ENCODE data around the gene NCS1. TPM values are rescaled to one million over a fixed set of nuclear protein-coding genes. Genes with fewer than 3 reads are reported as not detected.

Gene NCS1
- total RNA-seq, 4 donors from 2014 or later = 105 to 231 (median 127) TPM

DNA sequence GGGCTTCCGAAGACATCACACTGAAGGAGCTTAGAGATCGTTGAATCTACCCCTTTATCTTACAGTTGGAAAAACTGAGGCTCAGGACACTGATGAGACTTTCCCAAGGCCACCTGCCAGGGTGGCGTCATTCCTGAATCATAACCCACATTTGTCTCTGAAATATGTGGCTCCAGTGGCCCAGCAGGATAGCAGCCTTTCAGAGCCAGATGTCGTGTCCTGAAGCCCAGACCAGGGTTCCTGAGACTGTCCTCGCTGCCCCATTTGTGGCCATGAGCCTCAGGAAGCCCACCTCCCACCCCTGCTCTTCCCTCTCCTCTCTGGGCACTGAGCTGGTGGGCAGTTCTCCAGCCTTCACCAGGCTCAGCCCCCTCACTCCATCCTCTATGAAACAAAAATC is 95.7 kb downstream of the NCS1 start:
- peaks cover 8% of the 10 kb centered on the region for H3K27me3 ChIP-seq
- no peaks in the 10 kb centered on the region for H3K36me3 ChIP-seq
- TF ChIP-seq POLR2A (IDR thresholded peaks at IDR 0.05) = no peak
- TF ChIP-seq, protein P1, sequence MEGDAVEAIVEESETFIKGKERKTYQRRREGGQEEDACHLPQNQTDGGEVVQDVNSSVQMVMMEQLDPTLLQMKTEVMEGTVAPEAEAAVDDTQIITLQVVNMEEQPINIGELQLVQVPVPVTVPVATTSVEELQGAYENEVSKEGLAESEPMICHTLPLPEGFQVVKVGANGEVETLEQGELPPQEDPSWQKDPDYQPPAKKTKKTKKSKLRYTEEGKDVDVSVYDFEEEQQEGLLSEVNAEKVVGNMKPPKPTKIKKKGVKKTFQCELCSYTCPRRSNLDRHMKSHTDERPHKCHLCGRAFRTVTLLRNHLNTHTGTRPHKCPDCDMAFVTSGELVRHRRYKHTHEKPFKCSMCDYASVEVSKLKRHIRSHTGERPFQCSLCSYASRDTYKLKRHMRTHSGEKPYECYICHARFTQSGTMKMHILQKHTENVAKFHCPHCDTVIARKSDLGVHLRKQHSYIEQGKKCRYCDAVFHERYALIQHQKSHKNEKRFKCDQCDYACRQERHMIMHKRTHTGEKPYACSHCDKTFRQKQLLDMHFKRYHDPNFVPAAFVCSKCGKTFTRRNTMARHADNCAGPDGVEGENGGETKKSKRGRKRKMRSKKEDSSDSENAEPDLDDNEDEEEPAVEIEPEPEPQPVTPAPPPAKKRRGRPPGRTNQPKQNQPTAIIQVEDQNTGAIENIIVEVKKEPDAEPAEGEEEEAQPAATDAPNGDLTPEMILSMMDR (IDR thresholded peaks at IDR 0.05) = no peak
- no peak for TF ChIP-seq POLR2AphosphoS5 (IDR thresholded peaks at IDR 0.05)
- TF ChIP-seq EP300 (IDR thresholded peaks at IDR 0.05) = no peak
- WGBS, 2 donors (ENCODE audit: low coverage in 1 of 2) = 79% methylated on average over 2 of the region's 5 CpGs; no CpG with 5 or more reads in 1 of the 2 donors
- no peaks in the 10 kb centered on the region for H3K9me3 ChIP-seq
- H3K27ac ChIP-seq = peak overlapping the region; percentile 81 to 89 (median 86)
- H3K4me3 ChIP-seq = no peak overlapping the region
- peaks cover 0 to 85% (median 26%) of the 10 kb centered on the region in 3 donors for H3K4me1 ChIP-seq
- no peak for ATAC-seq

DNA sequence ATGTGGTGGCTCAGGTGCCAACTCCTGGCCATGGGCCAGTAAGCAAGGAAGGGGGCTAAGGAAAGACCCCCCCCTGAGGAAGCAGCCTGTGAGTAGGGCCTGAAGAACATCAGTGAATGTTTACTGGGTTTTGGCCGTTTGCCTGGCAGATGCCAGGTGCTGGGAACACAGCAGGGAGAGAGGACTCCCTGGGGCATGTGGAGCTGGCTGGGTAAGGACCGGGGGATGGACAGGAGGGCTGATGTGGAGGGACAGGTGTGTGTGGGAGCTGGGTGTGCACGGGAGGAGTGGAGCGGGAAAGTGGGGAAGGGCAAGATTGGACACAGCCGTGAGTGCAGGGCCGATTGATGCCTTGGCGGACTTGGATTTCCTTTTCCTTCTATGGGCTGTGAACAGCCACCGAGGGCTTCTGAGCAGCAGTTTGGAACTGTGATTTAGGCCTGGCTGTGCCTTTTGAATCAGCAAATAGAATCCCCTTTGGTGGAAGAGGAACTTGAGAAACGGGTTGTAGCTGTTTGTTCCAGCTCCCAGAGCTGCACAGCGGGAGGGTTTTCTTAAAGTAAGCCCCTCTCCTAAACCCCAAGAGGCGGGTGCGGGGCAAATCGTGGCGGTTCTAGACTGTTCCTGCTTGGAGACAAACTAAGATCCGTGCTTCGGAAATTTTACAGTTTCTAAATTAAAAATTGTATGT is 96.5 kb downstream of the NCS1 start:
- Histone ChIP-seq H3K27ac (peak overlapping the region; percentile 81 to 89 (median 86)), H3K36me3 (no peaks in the 10 kb centered on the region), H3K4me3 (peak overlapping the region in 1 of 2 donors; percentile 33), H3K9me3 (no peaks in the 10 kb centered on the region), H3K4me1 (peaks cover 0 to 87% (median 26%) of the 10 kb centered on the region in 3 donors), H3K27me3 (peaks cover 8% of the 10 kb centered on the region)
- WGBS, 2 donors (ENCODE audit: low coverage in 1 of 2) = 10 to 19% methylated on average over 6 to 14 of the region's 16 CpGs
- TF ChIP-seq, protein P1 (IDR thresholded peaks at IDR 0.05) = peak in 1 of 4 experiments; percentile 19
- TF ChIP-seq POLR2AphosphoS5 (IDR thresholded peaks at IDR 0.05) (peak; percentile 32), POLR2A (IDR thresholded peaks at IDR 0.05) (no peak)
- peak; percentile 27 for ATAC-seq

DNA sequence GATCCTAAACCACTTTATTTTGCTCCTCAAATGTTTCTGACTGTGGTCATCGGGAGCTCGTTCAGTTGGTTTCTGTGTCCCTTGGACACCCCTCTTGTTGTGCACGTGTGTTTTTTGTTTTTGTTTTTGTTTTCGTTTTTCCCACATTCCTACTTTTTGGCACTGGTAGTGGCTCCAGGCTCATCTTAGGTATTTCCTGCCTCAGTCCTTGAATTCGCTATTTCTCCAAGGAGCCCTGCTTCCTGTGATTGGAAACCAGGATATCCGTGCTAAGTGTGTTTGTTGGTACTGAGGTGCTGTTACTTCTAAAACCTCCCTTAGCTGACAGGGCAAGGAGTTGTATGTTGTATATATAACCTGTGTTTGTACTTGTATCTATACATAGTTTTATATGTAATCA is 99.3 kb downstream of the NCS1 start:
- TF ChIP-seq, protein P1 (IDR thresholded peaks at IDR 0.05) = no peak
- no peak for TF ChIP-seq POLR2AphosphoS5 (IDR thresholded peaks at IDR 0.05)
- H3K27me3 ChIP-seq = no peaks in the 10 kb centered on the region
- H3K4me1 ChIP-seq = peaks cover 0 to 70% (median 12%) of the 10 kb centered on the region in 3 donors
- no peak for ATAC-seq
- no peak overlapping the region for H3K4me3 ChIP-seq
- no peaks in the 10 kb centered on the region for H3K36me3 ChIP-seq
- no peaks in the 10 kb centered on the region for H3K9me3 ChIP-seq
- peak overlapping the region; percentile 26 to 89 (median 71) for H3K27ac ChIP-seq
- WGBS, 2 donors (ENCODE audit: low coverage in 1 of 2) = 61 to 69% methylated on average over 2 to 6 of the region's 6 CpGs

DNA sequence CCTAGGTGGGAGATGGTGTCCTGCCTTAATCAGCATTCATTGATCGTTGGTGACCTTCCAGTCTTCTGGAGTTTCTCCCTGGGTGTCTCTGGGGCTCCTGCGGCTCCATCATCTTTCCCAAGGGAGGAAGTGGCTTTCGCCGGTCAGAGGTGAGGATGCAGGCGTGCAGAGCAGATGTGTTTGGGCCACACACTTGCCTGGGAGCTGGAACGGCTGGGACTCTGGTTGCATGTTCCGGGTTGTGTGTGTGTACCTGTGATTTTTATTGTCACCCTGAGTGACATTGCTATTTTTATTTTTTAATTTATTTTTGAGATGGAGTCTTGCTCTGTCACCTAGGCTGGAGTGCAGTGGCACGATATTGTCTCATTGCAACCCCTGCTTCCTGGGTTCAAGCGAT is 103.0 kb downstream of the NCS1 start:
- 73 to 100% methylated on average over 3 of the region's 9 CpGs for WGBS, 2 donors (ENCODE audit: low coverage in 1 of 2)
- no peaks in the 10 kb centered on the region for H3K27me3 ChIP-seq
- no peak overlapping the region for H3K4me3 ChIP-seq
- no peak for ATAC-seq
- peak overlapping the region in 1 of 4 donors; percentile 19 for H3K27ac ChIP-seq
- TF ChIP-seq POLR2AphosphoS5 (IDR thresholded peaks at IDR 0.05) (no peak), POLR2A (IDR thresholded peaks at IDR 0.05) (no peak), EP300 (IDR thresholded peaks at IDR 0.05) (no peak)
- TF ChIP-seq, protein P1 (IDR thresholded peaks at IDR 0.05) = no peak
- H3K9me3 ChIP-seq = no peaks in the 10 kb centered on the region
- H3K4me1 ChIP-seq = peaks cover 0 to 35% (median 3%) of the 10 kb centered on the region in 3 donors
- H3K36me3 ChIP-seq = no peaks in the 10 kb centered on the region

DNA sequence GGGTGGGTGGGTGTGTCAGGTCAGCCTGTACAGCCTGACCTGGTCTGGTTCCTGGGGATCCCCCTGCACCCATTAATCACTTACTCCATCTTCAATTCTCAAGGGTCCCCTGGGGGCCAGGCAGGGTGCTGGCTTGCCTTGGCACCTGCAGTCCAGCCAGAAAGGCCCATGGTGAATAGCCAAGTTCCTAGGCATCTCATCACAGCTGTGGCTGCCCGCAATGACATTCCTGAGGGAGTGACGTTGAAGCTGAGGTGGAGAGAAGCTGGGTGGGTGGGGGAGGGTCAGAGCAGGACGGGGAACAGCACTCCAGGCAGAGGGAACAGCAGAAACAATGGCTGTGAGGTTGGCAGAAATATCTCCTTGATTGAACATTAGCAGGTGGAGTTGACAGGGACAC is 103.9 kb downstream of the NCS1 start:
- ATAC-seq = no peak
- H3K27me3 ChIP-seq = no peaks in the 10 kb centered on the region
- H3K36me3 ChIP-seq = no peaks in the 10 kb centered on the region
- no peaks in the 10 kb centered on the region for H3K9me3 ChIP-seq
- 60% methylated on average over 3 of the region's 3 CpGs; no CpG with 5 or more reads in 1 of the 2 donors for WGBS, 2 donors (ENCODE audit: low coverage in 1 of 2)
- TF ChIP-seq POLR2AphosphoS5 (IDR thresholded peaks at IDR 0.05) (no peak), POLR2A (IDR thresholded peaks at IDR 0.05) (no peak), EP300 (IDR thresholded peaks at IDR 0.05) (no peak)
- TF ChIP-seq, protein P1 (IDR thresholded peaks at IDR 0.05) = no peak
- no peak overlapping the region for H3K4me3 ChIP-seq
- peak overlapping the region in 1 of 4 donors; percentile 53 for H3K27ac ChIP-seq
- H3K4me1 ChIP-seq = peaks cover 0 to 28% (median 0%) of the 10 kb centered on the region in 3 donors

Data from gastroesophageal sphincter (tissue), 4 donors.